ENCODE measurements around the gene HARS1.

The HARS1 gene

GRCh38 chr5:140696891-140697492 lies 5.8 kb upstream of the HARS1 start:
- peaks cover 27% of the 10 kb centered on the region for H3K79me1 ChIP-seq (replicated peaks; ENCODE audit: low read length, poor library complexity, severe bottlenecking)
- H3K4me3 ChIP-seq (ENCODE audit: insufficient read depth in 1 of 2, low read depth in 1 of 2, low read length in 2 of 2): no peak overlapping the region
- H2AFZ ChIP-seq (ENCODE audit: low read depth, low read length): no peak overlapping the region
- no peaks in the 10 kb centered on the region for H3K9me3 ChIP-seq (ENCODE audit: control insufficient read depth, low read length)
- H3K14ac ChIP-seq (ENCODE audit: low read length in 2 of 2): no peak overlapping the region
- H2BK15ac ChIP-seq (ENCODE audit: low read depth, poor library complexity, severe bottlenecking): no peak overlapping the region
- no peak overlapping the region for H3K18ac ChIP-seq (ENCODE audit: low read depth in 1 of 2, low read length in 2 of 2)
- no peaks in the 10 kb centered on the region for H3K27me3 ChIP-seq (ENCODE audit: control insufficient read depth in 1 of 2, insufficient read depth in 1 of 2, low read length in 2 of 2)
- H3K4me2 ChIP-seq (ENCODE audit: low read length, poor library complexity, severe bottlenecking): no peak overlapping the region
- H3K36me3 ChIP-seq (ENCODE audit: control insufficient read depth in 1 of 2, insufficient read depth in 2 of 2, low read depth in 1 of 2, low read length in 2 of 2): peaks cover 31 to 79% of the 10 kb centered on the region in 2 experiments
- H3K23ac ChIP-seq (ENCODE audit: low read length in 2 of 2): no peak overlapping the region
- no peak overlapping the region for H4K91ac ChIP-seq (ENCODE audit: low read length)
- no peak overlapping the region for H2BK12ac ChIP-seq (ENCODE audit: low read length in 2 of 2)
- no peak overlapping the region for H2BK120ac ChIP-seq (ENCODE audit: low read depth, low read length)
- H3K27ac ChIP-seq (ENCODE audit: low read length, poor library complexity, severe bottlenecking): no peak overlapping the region
- H3K9ac ChIP-seq (ENCODE audit: low read length): no peak overlapping the region
- WGBS: 89% methylated on average over 4 of the region's 4 CpGs
- H2BK5ac ChIP-seq (ENCODE audit: low read depth, low read length, poor library complexity, severe bottlenecking): no peak overlapping the region
- no peak overlapping the region for H3K4ac ChIP-seq (ENCODE audit: low read depth in 1 of 2, low read length in 2 of 2)
- no peak overlapping the region for H2AK5ac ChIP-seq (ENCODE audit: low read length, severe bottlenecking)
- H4K8ac ChIP-seq (ENCODE audit: low read length): no peak overlapping the region
- no peak for DNase-seq
- peaks cover 8% of the 10 kb centered on the region for H3K4me1 ChIP-seq (ENCODE audit: control insufficient read depth, insufficient read depth, low read depth, low read length)

DNA sequence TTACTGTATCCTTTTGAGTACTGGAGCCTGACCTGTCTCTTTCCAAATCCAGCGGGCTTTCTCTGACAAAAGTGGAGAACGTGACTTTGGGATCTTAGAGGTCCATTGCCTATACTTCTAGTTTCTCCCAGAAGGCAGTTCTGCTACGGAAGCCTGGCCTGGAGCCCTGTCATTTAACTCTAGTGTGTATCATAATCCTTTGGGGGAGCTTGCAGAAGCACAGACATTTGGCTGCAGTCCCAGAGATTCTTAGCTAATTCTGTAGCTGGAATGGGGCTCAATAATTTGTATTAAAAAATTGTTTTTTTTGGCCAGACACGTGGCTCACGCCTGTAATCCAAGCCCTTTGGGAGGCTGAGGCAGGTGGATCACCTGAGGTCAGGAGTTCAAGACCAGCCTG lies 3.1 kb upstream of the HARS1 start:
- H3K18ac ChIP-seq (ENCODE audit: low read depth in 1 of 2, low read length in 2 of 2): no peak overlapping the region

GRCh38 chr5:140690376-140690932 lies 716 bp downstream of the HARS1 start:
- Histone ChIP-seq H3K18ac (ENCODE audit: low read depth in 1 of 2, low read length in 2 of 2) (peak overlapping the region in 1 of 2 experiments; percentile 73), H3K27me3 (ENCODE audit: control insufficient read depth in 1 of 2, insufficient read depth in 1 of 2, low read length in 2 of 2) (no peaks in the 10 kb centered on the region), H3K4ac (ENCODE audit: low read depth in 1 of 2, low read length in 2 of 2) (no peak overlapping the region), H3K4me1 (ENCODE audit: control insufficient read depth, insufficient read depth, low read depth, low read length) (peaks cover 8% of the 10 kb centered on the region), H3K4me3 (ENCODE audit: insufficient read depth in 1 of 2, low read depth in 1 of 2, low read length in 2 of 2) (peak overlapping the region; percentile 68 to 99), H3K4me2 (ENCODE audit: low read length, poor library complexity, severe bottlenecking) (peak overlapping the region; percentile 68), H3K9ac (ENCODE audit: low read length) (peak overlapping the region; percentile 97), H3K36me3 (ENCODE audit: control insufficient read depth in 1 of 2, insufficient read depth in 2 of 2, low read depth in 1 of 2, low read length in 2 of 2) (peaks cover 19 to 58% of the 10 kb centered on the region in 2 experiments), H2BK5ac (ENCODE audit: low read depth, low read length, poor library complexity, severe bottlenecking) (no peak overlapping the region), H3K9me3 (ENCODE audit: control insufficient read depth, low read length) (no peaks in the 10 kb centered on the region), H2BK120ac (ENCODE audit: low read depth, low read length) (no peak overlapping the region), H3K14ac (ENCODE audit: low read length in 2 of 2) (peak overlapping the region in 1 of 2 experiments; percentile 11), H3K27ac (ENCODE audit: low read length, poor library complexity, severe bottlenecking) (peak overlapping the region; percentile 59), H2BK15ac (ENCODE audit: low read depth, poor library complexity, severe bottlenecking) (no peak overlapping the region), H4K8ac (ENCODE audit: low read length) (no peak overlapping the region), H4K91ac (ENCODE audit: low read length) (no peak overlapping the region), H3K79me1 (replicated peaks; ENCODE audit: low read length, poor library complexity, severe bottlenecking) (peaks cover 13% of the 10 kb centered on the region), H3K23ac (ENCODE audit: low read length in 2 of 2) (no peak overlapping the region), H2AFZ (ENCODE audit: low read depth, low read length) (peak overlapping the region; percentile 21), H2BK12ac (ENCODE audit: low read length in 2 of 2) (no peak overlapping the region), H2AK5ac (ENCODE audit: low read length, severe bottlenecking) (no peak overlapping the region)
- 74% methylated on average over 8 of the region's 8 CpGs for WGBS
- DNase-seq: no peak

More for the DNA sequence above, 3.1 kb upstream of the HARS1 start:
- Histone ChIP-seq H3K4me1 (ENCODE audit: control insufficient read depth, insufficient read depth, low read depth, low read length) (peaks cover 8% of the 10 kb centered on the region), H3K4me2 (ENCODE audit: low read length, poor library complexity, severe bottlenecking) (no peak overlapping the region), H3K4me3 (ENCODE audit: insufficient read depth in 1 of 2, low read depth in 1 of 2, low read length in 2 of 2) (no peak overlapping the region), H3K27me3 (ENCODE audit: control insufficient read depth in 1 of 2, insufficient read depth in 1 of 2, low read length in 2 of 2) (no peaks in the 10 kb centered on the region), H3K14ac (ENCODE audit: low read length in 2 of 2) (no peak overlapping the region), H2BK12ac (ENCODE audit: low read length in 2 of 2) (no peak overlapping the region), H3K27ac (ENCODE audit: low read length, poor library complexity, severe bottlenecking) (no peak overlapping the region), H2AK5ac (ENCODE audit: low read length, severe bottlenecking) (no peak overlapping the region), H3K4ac (ENCODE audit: low read depth in 1 of 2, low read length in 2 of 2) (no peak overlapping the region), H3K23ac (ENCODE audit: low read length in 2 of 2) (no peak overlapping the region), H4K91ac (ENCODE audit: low read length) (no peak overlapping the region), H3K79me1 (replicated peaks; ENCODE audit: low read length, poor library complexity, severe bottlenecking) (peaks cover 26% of the 10 kb centered on the region), H2BK15ac (ENCODE audit: low read depth, poor library complexity, severe bottlenecking) (no peak overlapping the region), H3K9ac (ENCODE audit: low read length) (no peak overlapping the region), H2AFZ (ENCODE audit: low read depth, low read length) (no peak overlapping the region), H2BK5ac (ENCODE audit: low read depth, low read length, poor library complexity, severe bottlenecking) (no peak overlapping the region), H2BK120ac (ENCODE audit: low read depth, low read length) (no peak overlapping the region), H4K8ac (ENCODE audit: low read length) (no peak overlapping the region), H3K9me3 (ENCODE audit: control insufficient read depth, low read length) (no peaks in the 10 kb centered on the region), H3K36me3 (ENCODE audit: control insufficient read depth in 1 of 2, insufficient read depth in 2 of 2, low read depth in 1 of 2, low read length in 2 of 2) (peaks cover 31 to 67% of the 10 kb centered on the region in 2 experiments)
- WGBS: 97% methylated on average over 5 of the region's 5 CpGs
- no peak for DNase-seq

- H2BK120ac ChIP-seq (ENCODE audit: low read depth, low read length): no peak overlapping the region
- over 99% methylated on average over 7 of the region's 7 CpGs for WGBS
- H3K36me3 ChIP-seq (ENCODE audit: control insufficient read depth in 1 of 2, insufficient read depth in 2 of 2, low read depth in 1 of 2, low read length in 2 of 2): peaks cover 70 to 91% of the 10 kb centered on the region in 2 experiments
- H3K27me3 ChIP-seq (ENCODE audit: control insufficient read depth in 1 of 2, insufficient read depth in 1 of 2, low read length in 2 of 2): no peaks in the 10 kb centered on the region
- H3K4ac ChIP-seq (ENCODE audit: low read depth in 1 of 2, low read length in 2 of 2): no peak overlapping the region
- peaks cover 18% of the 10 kb centered on the region for H3K79me1 ChIP-seq (replicated peaks; ENCODE audit: low read length, poor library complexity, severe bottlenecking)
- no peak overlapping the region for H2BK5ac ChIP-seq (ENCODE audit: low read depth, low read length, poor library complexity, severe bottlenecking)
- no peak overlapping the region for H4K8ac ChIP-seq (ENCODE audit: low read length)
- no peak overlapping the region for H2BK15ac ChIP-seq (ENCODE audit: low read depth, poor library complexity, severe bottlenecking)
- H2AK5ac ChIP-seq (ENCODE audit: low read length, severe bottlenecking): no peak overlapping the region
- H3K23ac ChIP-seq (ENCODE audit: low read length in 2 of 2): no peak overlapping the region
- H4K91ac ChIP-seq (ENCODE audit: low read length): no peak overlapping the region
- no peak overlapping the region for H2AFZ ChIP-seq (ENCODE audit: low read depth, low read length)
- H3K9ac ChIP-seq (ENCODE audit: low read length): no peak overlapping the region
- no peak for DNase-seq
- H3K4me1 ChIP-seq (ENCODE audit: control insufficient read depth, insufficient read depth, low read depth, low read length): no peaks in the 10 kb centered on the region
- H2BK12ac ChIP-seq (ENCODE audit: low read length in 2 of 2): no peak overlapping the region
- H3K4me3 ChIP-seq (ENCODE audit: insufficient read depth in 1 of 2, low read depth in 1 of 2, low read length in 2 of 2): no peak overlapping the region
- H3K14ac ChIP-seq (ENCODE audit: low read length in 2 of 2): no peak overlapping the region
- no peak overlapping the region for H3K27ac ChIP-seq (ENCODE audit: low read length, poor library complexity, severe bottlenecking)
- no peak overlapping the region for H3K18ac ChIP-seq (ENCODE audit: low read depth in 1 of 2, low read length in 2 of 2)
- no peak overlapping the region for H3K4me2 ChIP-seq (ENCODE audit: low read length, poor library complexity, severe bottlenecking)
- H3K9me3 ChIP-seq (ENCODE audit: control insufficient read depth, low read length): no peaks in the 10 kb centered on the region
Measured at GRCh38 chr5:140678993-140679392, 12.2 kb downstream of the HARS1 start.
